ENCODE data around the gene CCT2. TPM values are rescaled to one million over a fixed set of nuclear protein-coding genes. Genes with fewer than 3 reads are reported as not detected.
A peak's percentile ranks its signal among the peaks of the same experiment; 100 is the strongest.

Gene CCT2
- total and polyA plus RNA-seq, 10 of the 15 experiments (the other 5 are each of a cell fraction or from before 2014, with no cell fraction given), result 242 to 418 (median 348) TPM

DNA sequence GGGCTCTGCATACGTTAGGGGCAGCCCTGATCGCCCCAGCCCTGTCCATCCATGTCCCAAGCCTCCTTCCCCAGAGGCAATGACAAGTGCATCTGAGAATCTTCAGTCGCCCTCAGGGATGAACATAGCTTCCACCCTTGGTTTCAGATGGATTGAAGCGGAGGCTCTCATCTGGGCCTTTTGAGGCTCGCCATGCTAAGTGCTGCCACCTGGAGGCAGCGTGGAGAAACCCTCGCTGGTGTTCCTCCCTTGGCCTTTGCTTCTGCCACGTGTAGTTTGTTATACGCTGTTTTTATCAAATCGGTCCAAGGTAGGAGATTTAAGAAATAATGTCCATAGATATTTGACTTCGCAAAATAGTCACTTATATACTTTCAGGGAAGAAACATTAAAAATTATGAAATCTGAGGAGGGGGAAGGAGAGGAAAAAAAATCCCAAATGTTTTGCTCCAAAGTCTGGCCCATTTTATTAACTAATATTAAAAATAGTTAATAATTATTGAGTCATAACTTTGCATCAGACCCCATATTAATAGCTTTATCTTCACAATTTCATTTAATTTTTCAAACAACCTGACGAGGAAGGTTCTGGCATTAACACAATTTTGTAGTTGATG, 54.2 kb downstream of the CCT2 start (continued):
- TF ChIP-seq, protein P1, sequence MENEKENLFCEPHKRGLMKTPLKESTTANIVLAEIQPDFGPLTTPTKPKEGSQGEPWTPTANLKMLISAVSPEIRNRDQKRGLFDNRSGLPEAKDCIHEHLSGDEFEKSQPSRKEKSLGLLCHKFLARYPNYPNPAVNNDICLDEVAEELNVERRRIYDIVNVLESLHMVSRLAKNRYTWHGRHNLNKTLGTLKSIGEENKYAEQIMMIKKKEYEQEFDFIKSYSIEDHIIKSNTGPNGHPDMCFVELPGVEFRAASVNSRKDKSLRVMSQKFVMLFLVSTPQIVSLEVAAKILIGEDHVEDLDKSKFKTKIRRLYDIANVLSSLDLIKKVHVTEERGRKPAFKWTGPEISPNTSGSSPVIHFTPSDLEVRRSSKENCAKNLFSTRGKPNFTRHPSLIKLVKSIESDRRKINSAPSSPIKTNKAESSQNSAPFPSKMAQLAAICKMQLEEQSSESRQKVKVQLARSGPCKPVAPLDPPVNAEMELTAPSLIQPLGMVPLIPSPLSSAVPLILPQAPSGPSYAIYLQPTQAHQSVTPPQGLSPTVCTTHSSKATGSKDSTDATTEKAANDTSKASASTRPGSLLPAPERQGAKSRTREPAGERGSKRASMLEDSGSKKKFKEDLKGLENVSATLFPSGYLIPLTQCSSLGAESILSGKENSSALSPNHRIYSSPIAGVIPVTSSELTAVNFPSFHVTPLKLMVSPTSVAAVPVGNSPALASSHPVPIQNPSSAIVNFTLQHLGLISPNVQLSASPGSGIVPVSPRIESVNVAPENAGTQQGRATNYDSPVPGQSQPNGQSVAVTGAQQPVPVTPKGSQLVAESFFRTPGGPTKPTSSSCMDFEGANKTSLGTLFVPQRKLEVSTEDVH (IDR thresholded peaks at IDR 0.05; ENCODE audit: low read depth, partially characterized antibody), result no peak
- TF ChIP-seq, protein P2, sequence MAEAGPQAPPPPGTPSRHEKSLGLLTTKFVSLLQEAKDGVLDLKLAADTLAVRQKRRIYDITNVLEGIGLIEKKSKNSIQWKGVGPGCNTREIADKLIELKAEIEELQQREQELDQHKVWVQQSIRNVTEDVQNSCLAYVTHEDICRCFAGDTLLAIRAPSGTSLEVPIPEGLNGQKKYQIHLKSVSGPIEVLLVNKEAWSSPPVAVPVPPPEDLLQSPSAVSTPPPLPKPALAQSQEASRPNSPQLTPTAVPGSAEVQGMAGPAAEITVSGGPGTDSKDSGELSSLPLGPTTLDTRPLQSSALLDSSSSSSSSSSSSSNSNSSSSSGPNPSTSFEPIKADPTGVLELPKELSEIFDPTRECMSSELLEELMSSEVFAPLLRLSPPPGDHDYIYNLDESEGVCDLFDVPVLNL (IDR thresholded peaks at IDR 0.05; ENCODE audit: low read depth, low read length), result no peak
- no peak for TF ChIP-seq SREBF1 (IDR thresholded peaks at IDR 0.05; ENCODE audit: low read length)
- peak; percentile 63 for TF ChIP-seq RAD21 (IDR thresholded peaks at IDR 0.05; ENCODE audit: insufficient read depth, low read depth, low read length)
- no peak for TF ChIP-seq JUNB (IDR thresholded peaks at IDR 0.05)
- no peak for TF ChIP-seq NFXL1 (IDR thresholded peaks at IDR 0.05; ENCODE audit: borderline replicate concordance)
- TF ChIP-seq, protein P3, sequence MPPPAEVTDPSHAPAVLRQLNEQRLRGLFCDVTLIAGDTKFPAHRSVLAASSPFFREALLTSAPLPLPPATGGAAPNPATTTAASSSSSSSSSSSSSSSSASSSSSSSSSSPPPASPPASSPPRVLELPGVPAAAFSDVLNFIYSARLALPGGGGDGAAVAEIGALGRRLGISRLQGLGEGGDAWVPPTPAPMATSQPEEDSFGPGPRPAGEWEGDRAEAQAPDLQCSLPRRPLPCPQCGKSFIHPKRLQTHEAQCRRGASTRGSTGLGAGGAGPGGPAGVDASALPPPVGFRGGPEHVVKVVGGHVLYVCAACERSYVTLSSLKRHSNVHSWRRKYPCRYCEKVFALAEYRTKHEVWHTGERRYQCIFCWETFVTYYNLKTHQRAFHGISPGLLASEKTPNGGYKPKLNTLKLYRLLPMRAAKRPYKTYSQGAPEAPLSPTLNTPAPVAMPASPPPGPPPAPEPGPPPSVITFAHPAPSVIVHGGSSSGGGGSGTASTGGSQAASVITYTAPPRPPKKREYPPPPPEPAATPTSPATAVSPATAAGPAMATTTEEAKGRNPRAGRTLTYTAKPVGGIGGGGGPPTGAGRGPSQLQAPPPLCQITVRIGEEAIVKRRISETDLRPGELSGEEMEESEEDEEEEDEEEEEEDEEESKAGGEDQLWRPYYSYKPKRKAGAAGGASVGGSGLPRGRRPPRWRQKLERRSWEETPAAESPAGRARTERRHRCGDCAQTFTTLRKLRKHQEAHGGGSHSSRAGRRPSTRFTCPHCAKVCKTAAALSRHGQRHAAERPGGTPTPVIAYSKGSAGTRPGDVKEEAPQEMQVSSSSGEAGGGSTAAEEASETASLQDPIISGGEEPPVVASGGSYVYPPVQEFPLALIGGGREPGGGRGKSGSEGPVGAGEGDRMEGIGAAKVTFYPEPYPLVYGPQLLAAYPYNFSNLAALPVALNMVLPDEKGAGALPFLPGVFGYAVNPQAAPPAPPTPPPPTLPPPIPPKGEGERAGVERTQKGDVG (CRISPR knock-in tag; IDR thresholded peaks at IDR 0.05), result no peak
- TF ChIP-seq, protein P4, sequence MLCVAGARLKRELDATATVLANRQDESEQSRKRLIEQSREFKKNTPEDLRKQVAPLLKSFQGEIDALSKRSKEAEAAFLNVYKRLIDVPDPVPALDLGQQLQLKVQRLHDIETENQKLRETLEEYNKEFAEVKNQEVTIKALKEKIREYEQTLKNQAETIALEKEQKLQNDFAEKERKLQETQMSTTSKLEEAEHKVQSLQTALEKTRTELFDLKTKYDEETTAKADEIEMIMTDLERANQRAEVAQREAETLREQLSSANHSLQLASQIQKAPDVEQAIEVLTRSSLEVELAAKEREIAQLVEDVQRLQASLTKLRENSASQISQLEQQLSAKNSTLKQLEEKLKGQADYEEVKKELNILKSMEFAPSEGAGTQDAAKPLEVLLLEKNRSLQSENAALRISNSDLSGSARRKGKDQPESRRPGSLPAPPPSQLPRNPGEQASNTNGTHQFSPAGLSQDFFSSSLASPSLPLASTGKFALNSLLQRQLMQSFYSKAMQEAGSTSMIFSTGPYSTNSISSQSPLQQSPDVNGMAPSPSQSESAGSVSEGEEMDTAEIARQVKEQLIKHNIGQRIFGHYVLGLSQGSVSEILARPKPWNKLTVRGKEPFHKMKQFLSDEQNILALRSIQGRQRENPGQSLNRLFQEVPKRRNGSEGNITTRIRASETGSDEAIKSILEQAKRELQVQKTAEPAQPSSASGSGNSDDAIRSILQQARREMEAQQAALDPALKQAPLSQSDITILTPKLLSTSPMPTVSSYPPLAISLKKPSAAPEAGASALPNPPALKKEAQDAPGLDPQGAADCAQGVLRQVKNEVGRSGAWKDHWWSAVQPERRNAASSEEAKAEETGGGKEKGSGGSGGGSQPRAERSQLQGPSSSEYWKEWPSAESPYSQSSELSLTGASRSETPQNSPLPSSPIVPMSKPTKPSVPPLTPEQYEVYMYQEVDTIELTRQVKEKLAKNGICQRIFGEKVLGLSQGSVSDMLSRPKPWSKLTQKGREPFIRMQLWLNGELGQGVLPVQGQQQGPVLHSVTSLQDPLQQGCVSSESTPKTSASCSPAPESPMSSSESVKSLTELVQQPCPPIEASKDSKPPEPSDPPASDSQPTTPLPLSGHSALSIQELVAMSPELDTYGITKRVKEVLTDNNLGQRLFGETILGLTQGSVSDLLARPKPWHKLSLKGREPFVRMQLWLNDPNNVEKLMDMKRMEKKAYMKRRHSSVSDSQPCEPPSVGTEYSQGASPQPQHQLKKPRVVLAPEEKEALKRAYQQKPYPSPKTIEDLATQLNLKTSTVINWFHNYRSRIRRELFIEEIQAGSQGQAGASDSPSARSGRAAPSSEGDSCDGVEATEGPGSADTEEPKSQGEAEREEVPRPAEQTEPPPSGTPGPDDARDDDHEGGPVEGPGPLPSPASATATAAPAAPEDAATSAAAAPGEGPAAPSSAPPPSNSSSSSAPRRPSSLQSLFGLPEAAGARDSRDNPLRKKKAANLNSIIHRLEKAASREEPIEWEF (IDR thresholded peaks at IDR 0.05; ENCODE audit: insufficient replicate concordance, low read depth, low read length), result no peak
- peak; percentile 87 for TF ChIP-seq SMC3 (IDR thresholded peaks at IDR 0.05; ENCODE audit: borderline replicate concordance, low read length)
- TF ChIP-seq HDAC6 (IDR thresholded peaks at IDR 0.05; ENCODE audit: unreplicated experiment), result no peak
- no peak for TF ChIP-seq CBFB (IDR thresholded peaks at IDR 0.05; ENCODE audit: low read depth)
- peak; percentile 26; the same call in 1 of the 2 replicates for TF ChIP-seq YY1 (IDR thresholded peaks at IDR 0.05; ENCODE audit: low read depth, low read length)
- TF ChIP-seq, protein P5, sequence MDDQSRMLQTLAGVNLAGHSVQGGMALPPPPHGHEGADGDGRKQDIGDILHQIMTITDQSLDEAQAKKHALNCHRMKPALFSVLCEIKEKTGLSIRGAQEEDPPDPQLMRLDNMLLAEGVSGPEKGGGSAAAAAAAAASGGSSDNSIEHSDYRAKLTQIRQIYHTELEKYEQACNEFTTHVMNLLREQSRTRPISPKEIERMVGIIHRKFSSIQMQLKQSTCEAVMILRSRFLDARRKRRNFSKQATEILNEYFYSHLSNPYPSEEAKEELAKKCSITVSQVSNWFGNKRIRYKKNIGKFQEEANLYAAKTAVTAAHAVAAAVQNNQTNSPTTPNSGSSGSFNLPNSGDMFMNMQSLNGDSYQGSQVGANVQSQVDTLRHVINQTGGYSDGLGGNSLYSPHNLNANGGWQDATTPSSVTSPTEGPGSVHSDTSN (IDR thresholded peaks at IDR 0.05; ENCODE audit: insufficient replicate concordance, low read depth, low read length), result no peak
- no peak for TF ChIP-seq SIX5 (IDR thresholded peaks at IDR 0.05; ENCODE audit: low read depth, low read length, severe bottlenecking)
- TF ChIP-seq LARP7 (IDR thresholded peaks at IDR 0.05), result no peak
